Cerebellar cortex (tissue), 1 donor: Measurements from ENCODE around the gene CALML3.

Source experiments
- DNase-seq: peaks from one replicate; pipeline ENCODE4 v3.0.0-alpha.2; 2015; ENCODE audit warnings: low spot score

CALML3 gene

GRCh38 chr10:5525561-5526341 lies 990 bp downstream of the CALML3 start:
- no peak for DNase-seq

GRCh38 chr10:5526691-5527331 lies 2.0 kb downstream of the CALML3 start:
- no peak for DNase-seq

- DNase-seq, result no peak
Measured at GRCh38 chr10:5527332-5528200, 2.8 kb downstream of the CALML3 start.

- DNase-seq, result no peak
Measured at GRCh38 chr10:5528989-5529701, 4.4 kb downstream of the CALML3 start.

- no peak for DNase-seq
Measured at GRCh38 chr10:5529702-5530411, 5.1 kb downstream of the CALML3 start.

GRCh38 chr10:5530412-5530806 lies 5.6 kb downstream of the CALML3 start:
- DNase-seq, result no peak

- no peak for DNase-seq
Measured at GRCh38 chr10:5530846-5531557, 6.2 kb downstream of the CALML3 start.

GRCh38 chr10:5531558-5532306 lies 7.0 kb downstream of the CALML3 start:
- no peak for DNase-seq

- no peak for DNase-seq
Measured at GRCh38 chr10:5532307-5532605, 7.5 kb downstream of the CALML3 start.

- no peak for DNase-seq
Measured at GRCh38 chr10:5532618-5533097, 7.9 kb downstream of the CALML3 start.

- DNase-seq, result no peak
Measured at GRCh38 chr10:5533098-5533731, 8.5 kb downstream of the CALML3 start.

- no peak for DNase-seq
Measured at GRCh38 chr10:5534051-5534821, 9.5 kb downstream of the CALML3 start.

- no peak for DNase-seq
Measured at GRCh38 chr10:5534880-5535856, 10.4 kb downstream of the CALML3 start.

- DNase-seq, result no peak
Measured at GRCh38 chr10:5536486-5537081, 11.8 kb downstream of the CALML3 start.

- DNase-seq, result no peak
Measured at GRCh38 chr10:5537684-5538083, 12.9 kb downstream of the CALML3 start.

- DNase-seq, result no peak
Measured at GRCh38 chr10:5538446-5538845, 13.7 kb downstream of the CALML3 start.
